Hepatocyte (in vitro differentiated cells): ENCODE measurements around the gene LSAMP. TPM values are rescaled to one million over a fixed set of nuclear protein-coding genes. Genes with fewer than 3 reads are reported as not detected.

Experiments
- DNase-seq: peaks from one replicate; pipeline ENCODE4 v3.0.0-alpha.2; 2016; ENCODE audit warnings: low spot score
- H2AFZ ChIP-seq: fragments of 200-600 bp; sonication (generic); 2 replicates; pipeline ENCODE4 v1.6.0; 2016; ENCODE audit warnings: antibody characterized with exemption, mild to moderate bottlenecking
- H3K27ac ChIP-seq: fragments of 200-600 bp; sonication (generic); 2 replicates; pipeline ENCODE4 v1.5.1; 2016; ENCODE audit warnings: mild to moderate bottlenecking
- H3K27me3 ChIP-seq: fragments of 200-600 bp; sonication (generic); 2 replicates; pipeline ENCODE4 v1.6.1; 2016
- H3K36me3 ChIP-seq: fragments of 200-600 bp; sonication (generic); replicated peaks from 2 replicates; pipeline ENCODE4 v1.5.1; 2016; ENCODE audit warnings: low read depth; ENCODE audit not compliant: insufficient read depth
- H3K4me1 ChIP-seq: fragments of 200-600 bp; sonication (generic); 2 replicates; pipeline ENCODE4 v1.5.1; 2016; ENCODE audit warnings: mild to moderate bottlenecking, moderate library complexity; ENCODE audit not compliant: insufficient read depth
- H3K4me2 ChIP-seq: fragments of 200-600 bp; sonication (generic); 2 replicates; pipeline ENCODE4 v1.6.0; 2016
- H3K4me3 ChIP-seq: fragments of 200-600 bp; sonication (generic); 2 replicates; pipeline ENCODE4 v1.5.1; 2016; ENCODE audit warnings: mild to moderate bottlenecking
- H3K79me2 ChIP-seq: fragments of 200-600 bp; sonication (generic); 2 replicates; pipeline ENCODE4 v1.6.0; 2017; ENCODE audit warnings: mild to moderate bottlenecking
- H3K9me2 ChIP-seq: fragments of 200-600 bp; sonication (generic); replicated peaks from 2 replicates; pipeline ENCODE4 v1.6.0; 2017; ENCODE audit warnings: mild to moderate bottlenecking; ENCODE audit not compliant: insufficient read depth
- H3K9me3 ChIP-seq: fragments of 200-600 bp; sonication (generic); 2 replicates; pipeline ENCODE4 v1.5.1; 2016; ENCODE audit warnings: low read depth, mild to moderate bottlenecking
- H4K20me1 ChIP-seq: fragments of 200-600 bp; sonication (generic); 2 replicates; pipeline ENCODE4 v1.6.0; 2016; ENCODE audit warnings: mild to moderate bottlenecking; ENCODE audit not compliant: insufficient read depth, poor library complexity, severe bottlenecking
- CTCF ChIP-seq: fragments of 200-600 bp; sonication (generic); IDR thresholded peaks from 2 replicates; pipeline ENCODE4 v1.5.1; 2016; ENCODE audit warnings: antibody characterized with exemption, mild to moderate bottlenecking; ENCODE audit not compliant: poor library complexity
- EZH2 ChIP-seq: fragments of 200-600 bp; sonication (generic); IDR thresholded peaks from 2 replicates; pipeline ENCODE4 v1.6.1; 2016; ENCODE audit warnings: antibody characterized with exemption, mild to moderate bottlenecking, borderline replicate concordance
- EZH2phosphoT487 ChIP-seq: fragments of 200-600 bp; sonication (generic); IDR thresholded peaks from one replicate; pipeline ENCODE4 v1.6.1; 2018; ENCODE audit warnings: antibody characterized with exemption, mild to moderate bottlenecking, low read depth, moderate library complexity; ENCODE audit not compliant: unreplicated experiment, severe bottlenecking
- WGBS: methylation state at CpG from one replicate; pipeline ENCODE4 v1.1.6; 2016; ENCODE audit warnings: low lambda C conversion rate; ENCODE audit errors: missing lambda C conversion rate; 5-methylcytosine and 5-hydroxymethylcytosine counted together
- polyA plus RNA-seq: library from polyadenylated mRNA; unstranded; fragments of >200 nt; fragmentation: Nextera tagmentation; extraction: Ambion mirVana; gene quantifications from 2 replicates; pipeline ENCODE4 v1.2.1, GENCODE V29; 2016
- total RNA-seq: library from RNA; depleted of rRNA; stranded (reverse); fragments of >200 nt; gene quantifications from 2 replicates; pipeline ENCODE4 v1.2.3, GENCODE V29; 2014

Gene LSAMP
- total and polyA plus RNA-seq, 2 experiments from 2014 or later: 15.1 to 22.3 TPM

- H3K9me2 ChIP-seq: no peaks in the 10 kb centered on the region
- H2AFZ ChIP-seq: no peak overlapping the region
- 77% methylated on average over 2 of the region's 2 CpGs for WGBS
- H3K79me2 ChIP-seq: no peaks in the 10 kb centered on the region
- H3K9me3 ChIP-seq: no peaks in the 10 kb centered on the region
- DNase-seq: peak; percentile 18
- no peaks in the 10 kb centered on the region for H3K36me3 ChIP-seq
- no peak overlapping the region for H3K27ac ChIP-seq
- no peaks in the 10 kb centered on the region for H3K4me1 ChIP-seq
- H3K27me3 ChIP-seq: no peaks in the 10 kb centered on the region
- no peak overlapping the region for H3K4me2 ChIP-seq
- no peak overlapping the region for H3K4me3 ChIP-seq
- TF ChIP-seq CTCF (no peak), EZH2phosphoT487 (no peak), EZH2 (no peak)
- H4K20me1 ChIP-seq: no peaks in the 10 kb centered on the region
These were observed 559.7 kb downstream of the LSAMP start for GRCh38 chr3:115885621-115886020.

DNA sequence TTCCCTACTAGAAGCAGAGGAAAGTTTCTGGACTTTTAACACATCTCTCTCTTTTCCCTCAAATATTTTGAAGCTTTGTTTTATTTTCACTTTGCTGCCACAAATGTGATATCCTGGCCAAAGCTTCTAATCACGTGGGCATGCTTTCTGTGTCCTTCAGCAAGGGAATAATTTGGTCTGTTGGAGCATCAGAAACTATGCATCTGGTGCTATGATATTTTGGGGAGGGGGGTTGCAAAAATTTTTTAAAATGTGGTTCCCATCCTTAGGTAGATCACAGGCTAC lies 567.7 kb downstream of the LSAMP start:
- Histone ChIP-seq H3K9me2 (no peaks in the 10 kb centered on the region), H3K79me2 (no peaks in the 10 kb centered on the region), H3K4me3 (no peak overlapping the region), H3K36me3 (no peaks in the 10 kb centered on the region), H3K4me1 (no peaks in the 10 kb centered on the region), H2AFZ (no peak overlapping the region), H3K4me2 (peak overlapping the region; percentile 7), H3K9me3 (no peaks in the 10 kb centered on the region), H3K27me3 (no peaks in the 10 kb centered on the region), H3K27ac (no peak overlapping the region), H4K20me1 (no peaks in the 10 kb centered on the region)
- WGBS: 52% methylated on average over 1 of the region's 1 CpG
- DNase-seq: no peak
- TF ChIP-seq CTCF (no peak), EZH2phosphoT487 (no peak), EZH2 (no peak)

GRCh38 chr3:115876876-115877614 lies 568.2 kb downstream of the LSAMP start:
- Histone ChIP-seq H3K4me3 (no peak overlapping the region), H3K36me3 (no peaks in the 10 kb centered on the region), H3K9me2 (no peaks in the 10 kb centered on the region), H3K79me2 (no peaks in the 10 kb centered on the region), H2AFZ (no peak overlapping the region), H3K27ac (no peak overlapping the region), H3K4me1 (no peaks in the 10 kb centered on the region), H3K4me2 (peak overlapping the region; percentile 7), H4K20me1 (no peaks in the 10 kb centered on the region), H3K27me3 (no peaks in the 10 kb centered on the region), H3K9me3 (no peaks in the 10 kb centered on the region)
- DNase-seq: no peak
- no peak for TF ChIP-seq CTCF
- TF ChIP-seq EZH2: no peak
- no peak for TF ChIP-seq EZH2phosphoT487
- 44% methylated on average over 8 of the region's 8 CpGs for WGBS
